Activated T-helper 1 cell treated with anti-CD3 and anti-CD28 coated beads, Interleukin-2, amount 50 U/mL, for 16 hours (primary cell): ENCODE results near the gene ABR.
A peak's percentile ranks its signal among the peaks of the same experiment; 100 is the strongest.
"Not testable (repeated sequence)": the region's sequence is repeated elsewhere in the genome, so short reads cannot be mapped to it uniquely, and the experiment has no call there.

Experiments used
- DNase-seq, 2 donors: peaks; one replicate each; pipeline ENCODE4 v3.0.0-alpha.2; 2020; ENCODE audit warnings: low read depth in 1 of 2, low spot score in 1 of 2

The ABR gene

DNA sequence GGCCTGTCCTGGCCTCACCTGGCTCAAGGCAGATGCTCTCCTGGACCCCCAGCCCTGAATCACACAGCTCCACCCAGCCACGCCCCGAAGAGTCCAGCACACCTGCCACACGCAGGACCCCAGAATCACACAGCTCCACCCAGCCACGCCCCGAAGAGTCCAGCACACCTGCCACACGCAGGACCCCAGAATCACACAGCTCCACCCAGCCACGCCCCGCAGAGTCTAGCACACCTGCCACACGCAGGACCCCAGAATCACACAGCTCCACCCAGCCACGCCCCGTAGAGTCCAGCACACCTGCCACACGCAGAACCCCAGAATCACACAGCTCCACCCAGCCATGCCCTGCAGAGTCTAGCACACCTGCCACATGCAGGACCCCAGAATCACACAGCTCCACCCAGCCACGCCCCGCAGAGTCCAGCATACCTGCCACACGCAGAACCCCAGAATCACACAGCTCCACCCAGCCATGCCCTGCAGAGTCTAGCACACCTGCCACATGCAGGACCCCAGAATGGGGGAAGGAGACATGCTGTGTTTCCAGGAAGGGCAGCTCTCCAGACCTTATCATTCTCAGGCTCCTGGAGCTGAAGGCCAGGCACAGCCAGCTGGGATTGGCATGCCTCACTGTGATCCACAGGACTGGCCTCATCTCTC is 105.7 kb downstream of the ABR start:
- DNase-seq, result not testable (repeated sequence)

DNA sequence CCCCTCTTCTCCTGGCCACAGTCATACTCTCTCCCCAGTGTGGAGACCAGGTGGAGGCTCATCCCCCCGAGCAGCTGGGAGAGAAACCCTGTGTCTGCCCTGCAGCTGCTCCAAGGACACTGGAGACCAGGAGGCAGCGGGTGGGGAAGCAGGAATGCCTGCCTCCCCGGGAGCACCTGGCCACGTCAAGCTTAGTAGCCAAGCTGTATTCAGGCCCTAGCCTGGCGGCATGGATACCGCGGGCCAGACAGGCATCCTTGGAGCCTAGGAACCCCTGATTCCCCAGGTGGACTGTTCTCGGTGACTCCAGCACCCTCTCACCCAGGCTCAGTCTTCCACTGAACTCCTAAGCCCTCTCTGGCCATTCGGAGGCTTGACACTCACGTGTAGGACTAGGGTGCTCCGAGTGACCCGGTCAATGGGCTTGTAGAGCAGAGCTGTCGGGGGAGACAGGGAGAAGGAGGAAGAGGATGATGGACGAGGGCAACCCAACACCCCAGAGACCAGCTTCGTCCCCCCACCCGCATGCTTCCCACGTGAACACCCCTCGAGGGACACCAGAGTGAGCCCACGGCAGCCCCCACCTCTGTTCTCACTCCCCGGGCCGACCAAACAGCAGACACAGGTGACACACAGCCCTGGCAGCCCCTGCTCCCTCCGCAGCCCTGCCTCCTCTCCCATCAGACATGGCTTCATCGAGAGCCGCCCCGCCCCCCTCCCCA is 106.4 kb downstream of the ABR start:
- no peak for DNase-seq

DNA sequence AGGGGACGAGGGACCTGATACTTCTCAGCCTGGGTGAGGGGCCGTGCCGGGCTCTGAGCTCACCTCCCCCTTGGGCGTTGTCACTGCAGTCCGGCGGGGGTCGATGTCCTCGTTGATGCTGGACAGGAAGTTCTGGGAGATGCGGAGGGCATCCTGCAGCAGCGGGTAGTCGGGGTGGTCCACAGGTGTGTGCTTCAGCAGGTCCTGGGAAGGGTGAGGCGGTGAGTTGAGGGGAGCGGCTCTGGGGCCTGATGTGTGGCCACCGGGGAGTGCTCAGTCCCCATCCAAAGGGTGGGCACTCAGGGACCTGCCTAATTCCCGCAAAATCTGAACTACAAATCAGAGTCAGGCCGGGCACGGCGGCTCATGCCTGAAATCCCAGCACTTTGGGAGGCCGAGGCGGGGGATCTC is 107.2 kb downstream of the ABR start:
- DNase-seq, result no peak

DNA sequence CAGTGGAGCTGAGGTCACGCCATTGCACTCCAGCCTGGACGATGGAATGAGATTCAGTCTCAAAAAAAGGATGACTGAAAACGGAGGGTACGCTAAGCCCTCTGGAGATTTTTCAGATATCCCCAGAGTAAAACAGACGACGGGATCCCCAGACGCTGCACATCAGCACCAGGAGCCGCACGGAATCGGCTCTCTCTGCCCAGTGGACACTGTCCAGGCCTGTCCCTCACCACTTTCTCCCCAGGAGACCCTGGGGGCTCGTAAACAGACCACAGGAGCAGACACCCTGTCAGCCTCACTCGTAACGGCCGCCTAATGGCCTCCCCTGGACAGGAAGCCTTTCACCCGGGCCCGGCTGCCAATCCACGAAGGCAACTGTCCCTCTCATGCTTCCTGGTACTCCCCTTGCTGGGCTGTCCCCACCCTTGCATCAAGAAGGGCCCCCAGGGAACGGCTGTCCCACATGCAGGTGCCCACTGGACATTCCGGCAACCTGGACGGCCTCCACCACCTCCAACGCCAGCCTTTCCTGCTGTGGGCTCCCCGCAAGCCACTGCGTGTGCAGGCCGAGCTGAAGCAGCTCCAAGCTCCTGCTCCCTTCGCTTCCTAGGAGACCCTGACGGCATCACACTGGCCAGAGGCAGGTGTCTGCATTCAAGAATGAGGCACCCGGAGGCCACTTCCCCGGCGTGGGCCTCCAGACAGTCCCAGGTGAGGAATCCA is 108.5 kb downstream of the ABR start:
- DNase-seq, result no peak

DNA sequence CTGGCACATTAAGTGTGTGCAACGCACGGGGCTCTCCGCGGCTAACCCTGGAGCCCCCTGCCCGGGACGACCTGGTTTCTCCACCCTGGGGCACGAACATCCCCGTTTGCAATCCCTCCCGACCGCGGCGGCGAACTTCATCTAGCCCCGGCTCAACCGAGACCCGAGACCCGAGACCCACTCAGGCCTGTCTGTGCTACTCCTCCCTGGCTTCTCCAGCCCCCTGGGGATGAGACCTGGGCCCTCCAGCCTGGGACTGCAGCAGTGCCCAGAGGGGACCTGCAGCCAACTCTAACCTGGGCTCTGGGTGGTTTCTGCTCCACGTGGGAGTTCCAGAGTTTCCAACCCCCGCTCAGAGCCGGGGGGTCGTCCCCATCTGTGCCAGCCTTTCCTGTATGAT is 109.4 kb downstream of the ABR start:
- no peak for DNase-seq

DNA sequence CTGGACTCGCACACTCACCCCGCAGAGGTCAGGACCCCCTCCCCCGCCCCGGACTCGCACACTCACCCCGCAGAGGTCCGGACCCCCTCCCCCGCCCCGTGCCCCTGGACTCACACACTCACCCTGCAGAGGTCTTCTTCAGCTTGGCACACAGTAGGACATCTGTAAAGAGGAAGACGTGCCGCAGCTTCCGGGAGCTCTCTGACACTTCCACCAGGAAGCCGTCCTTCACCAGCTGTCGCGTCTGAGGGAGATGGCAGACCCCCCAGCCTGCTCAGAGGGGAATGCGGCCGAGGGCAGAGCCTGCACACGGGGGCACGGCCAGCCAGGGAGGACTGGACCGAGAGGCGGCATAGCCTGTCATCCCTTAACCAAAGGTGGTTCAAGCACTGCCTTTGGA is 109.9 kb downstream of the ABR start:
- no peak for DNase-seq

DNA sequence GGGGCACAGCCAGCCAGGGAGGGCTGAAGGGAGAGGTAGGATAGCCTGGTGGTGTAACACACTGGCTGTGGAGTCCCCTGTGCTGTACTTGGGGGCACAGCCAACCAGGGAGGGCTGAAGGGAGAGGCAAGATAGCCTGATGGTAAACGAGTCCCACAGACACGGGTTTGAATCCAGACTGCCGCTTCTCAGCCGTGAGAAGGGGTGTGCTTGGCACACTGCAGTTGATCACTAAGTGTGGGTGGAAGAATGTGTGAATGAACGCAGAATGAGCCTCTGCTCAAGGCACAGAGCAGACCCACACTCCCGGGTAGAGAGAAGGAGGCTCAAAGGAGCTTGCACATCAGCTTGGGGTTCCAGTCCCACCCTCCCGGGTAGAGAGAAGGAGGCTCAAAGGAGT is 111.4 kb downstream of the ABR start:
- no peak for DNase-seq

DNA sequence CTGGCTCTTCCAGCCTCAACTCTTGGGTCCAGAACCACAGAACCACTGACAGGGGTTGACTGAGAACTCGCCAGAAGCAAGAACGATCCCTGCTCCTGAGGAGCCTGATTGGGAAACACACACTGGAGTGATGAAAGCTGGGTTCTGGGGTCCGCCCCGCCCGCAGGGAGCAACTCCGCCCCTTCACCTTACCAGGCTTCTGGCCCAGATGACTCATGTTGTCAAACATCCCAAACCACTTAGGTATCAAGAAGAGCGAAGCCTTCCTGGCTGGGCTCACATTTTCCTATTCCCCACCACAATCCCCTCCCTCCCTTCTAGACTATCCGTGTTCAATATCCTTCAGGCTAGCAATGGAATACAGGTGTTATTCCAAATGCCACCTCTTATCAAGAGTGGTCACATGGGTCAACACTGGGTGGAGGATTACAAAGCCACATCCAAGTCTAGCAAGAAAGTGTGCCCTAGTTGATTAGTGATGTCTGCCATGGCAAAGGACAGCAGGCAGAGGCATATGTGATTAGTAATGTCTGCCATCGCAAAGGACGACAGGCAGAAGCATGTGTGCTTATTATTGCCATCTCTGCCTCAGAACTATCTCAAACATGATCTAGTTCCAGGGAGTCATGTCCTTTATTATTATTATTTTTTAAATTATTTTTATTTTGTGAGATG is 112.4 kb downstream of the ABR start:
- no peak for DNase-seq

DNA sequence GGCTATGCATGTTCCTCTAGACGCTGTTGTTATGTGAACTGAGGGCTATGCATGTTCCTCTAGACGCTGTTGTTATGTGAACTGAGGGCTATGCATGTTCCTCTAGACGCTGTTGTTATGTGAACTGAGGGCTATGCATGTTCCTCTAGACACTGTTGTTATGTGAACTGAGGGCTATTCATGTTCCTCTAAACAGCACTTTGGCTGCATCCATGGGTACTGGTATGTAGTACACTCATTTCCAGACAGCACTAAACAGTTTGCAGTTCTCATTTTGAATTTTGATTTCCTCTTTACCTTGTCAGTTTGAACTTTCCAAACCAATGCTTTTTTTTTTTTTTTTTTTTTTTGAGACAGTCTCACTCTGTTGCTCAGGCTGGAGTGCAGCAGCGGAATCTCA is 114.4 kb downstream of the ABR start:
- DNase-seq, result not testable (repeated sequence)

DNA sequence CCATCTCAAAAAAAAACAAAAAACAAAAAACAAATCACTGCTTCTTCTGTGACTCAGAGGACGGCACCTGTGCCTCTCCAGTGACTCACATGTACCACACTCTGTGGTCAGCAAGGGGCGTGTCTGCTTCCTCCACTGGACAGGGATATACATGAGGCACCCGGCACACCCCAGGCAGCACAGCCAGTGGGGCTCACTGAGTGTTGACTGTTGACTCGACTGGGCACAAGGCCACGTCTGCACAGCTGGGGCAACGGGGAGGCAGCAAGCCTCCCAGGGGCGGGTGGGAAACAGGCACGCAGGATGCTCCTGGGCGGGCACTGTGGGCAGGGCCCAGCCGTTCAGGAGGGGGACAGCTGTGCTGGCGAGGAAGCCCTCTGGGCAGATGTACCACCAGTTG is 118.8 kb downstream of the ABR start:
- no peak for DNase-seq

DNA sequence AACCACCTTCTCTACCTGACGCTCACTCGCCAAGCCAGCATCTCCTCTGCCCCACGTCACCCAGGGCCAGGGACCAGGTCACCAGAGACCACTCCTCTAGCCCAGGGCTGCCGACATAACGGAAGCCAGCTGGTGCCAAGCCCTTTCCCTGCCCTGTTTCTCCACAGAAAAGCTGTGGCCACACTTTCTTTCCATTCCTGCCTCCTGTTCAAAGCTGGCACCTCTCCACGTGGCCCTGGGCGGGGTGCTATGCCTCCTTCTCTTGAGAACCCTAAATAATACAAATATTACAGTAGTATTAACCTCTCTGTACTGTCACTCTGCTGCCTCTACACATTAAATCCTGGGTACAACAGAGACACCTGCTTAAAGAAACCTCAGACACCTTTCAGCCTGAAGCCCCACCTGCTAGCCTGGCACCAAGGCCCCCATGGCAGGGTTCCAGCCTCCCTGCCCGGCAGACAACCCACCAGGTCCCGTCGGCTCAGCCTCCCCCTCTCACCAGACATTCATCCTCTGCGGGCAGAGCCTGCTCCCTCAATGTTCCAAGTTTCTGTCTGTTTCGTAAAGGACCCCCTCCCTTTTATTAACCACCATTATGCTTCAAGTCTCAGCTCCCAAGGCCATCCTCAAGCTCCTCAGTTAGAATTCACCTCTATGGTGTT is 120.5 kb downstream of the ABR start:
- no peak for DNase-seq

DNA sequence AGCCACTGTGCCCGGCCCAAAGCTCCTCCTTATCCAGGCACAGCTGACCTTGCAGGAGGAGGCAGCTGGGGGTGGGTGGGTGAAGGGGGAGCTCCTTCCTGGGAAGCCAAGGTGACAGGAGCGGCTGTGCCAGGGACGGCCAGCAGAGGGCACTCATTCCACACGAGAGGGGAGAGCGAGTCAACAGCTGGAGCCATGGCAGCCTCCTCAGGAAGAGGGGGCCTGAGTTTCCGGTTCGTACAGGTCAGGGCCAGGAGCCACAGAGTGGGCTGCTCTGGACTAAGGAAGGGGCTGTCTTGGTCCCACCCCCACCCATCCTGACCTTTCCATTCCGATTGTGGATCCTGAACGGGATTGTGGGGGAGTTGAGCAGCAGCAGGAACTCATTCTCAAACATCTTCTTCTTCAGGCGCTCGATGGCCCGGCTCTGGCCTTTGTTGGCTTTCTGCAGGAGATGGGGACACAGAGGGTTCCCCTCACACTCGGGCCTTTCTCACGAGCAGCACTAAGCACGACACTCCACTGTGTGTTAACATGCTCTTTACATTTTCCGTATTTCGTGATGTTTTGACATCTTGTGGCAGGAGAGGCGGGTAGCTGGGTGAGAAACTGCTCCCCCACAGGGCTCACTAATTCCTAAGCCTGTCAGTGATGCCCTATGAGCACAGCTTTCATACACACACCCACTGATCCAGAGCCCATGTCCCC is 121.2 kb downstream of the ABR start:
- DNase-seq, result peak in 1 of 2 donors; percentile 22

DNA sequence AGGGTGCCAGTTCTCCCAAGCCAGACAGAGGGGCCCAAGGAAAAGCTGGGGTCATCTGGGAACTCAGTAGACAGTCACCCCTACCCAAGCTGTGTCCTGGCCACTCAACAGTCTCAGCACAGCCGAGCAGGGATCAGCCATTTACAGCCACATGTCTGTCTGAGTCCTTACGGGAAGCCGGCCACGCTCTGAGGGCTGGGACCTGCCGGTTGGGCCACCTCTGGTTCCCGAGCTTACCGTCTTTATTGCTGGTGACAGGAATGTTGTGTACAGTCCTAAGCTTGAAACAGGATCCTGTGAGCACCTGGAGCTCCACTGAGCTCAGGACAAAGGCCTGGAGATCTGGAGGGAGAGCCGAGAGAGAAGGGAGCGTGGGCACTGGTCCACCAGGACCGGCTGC is 123.0 kb downstream of the ABR start:
- DNase-seq, result no peak

DNA sequence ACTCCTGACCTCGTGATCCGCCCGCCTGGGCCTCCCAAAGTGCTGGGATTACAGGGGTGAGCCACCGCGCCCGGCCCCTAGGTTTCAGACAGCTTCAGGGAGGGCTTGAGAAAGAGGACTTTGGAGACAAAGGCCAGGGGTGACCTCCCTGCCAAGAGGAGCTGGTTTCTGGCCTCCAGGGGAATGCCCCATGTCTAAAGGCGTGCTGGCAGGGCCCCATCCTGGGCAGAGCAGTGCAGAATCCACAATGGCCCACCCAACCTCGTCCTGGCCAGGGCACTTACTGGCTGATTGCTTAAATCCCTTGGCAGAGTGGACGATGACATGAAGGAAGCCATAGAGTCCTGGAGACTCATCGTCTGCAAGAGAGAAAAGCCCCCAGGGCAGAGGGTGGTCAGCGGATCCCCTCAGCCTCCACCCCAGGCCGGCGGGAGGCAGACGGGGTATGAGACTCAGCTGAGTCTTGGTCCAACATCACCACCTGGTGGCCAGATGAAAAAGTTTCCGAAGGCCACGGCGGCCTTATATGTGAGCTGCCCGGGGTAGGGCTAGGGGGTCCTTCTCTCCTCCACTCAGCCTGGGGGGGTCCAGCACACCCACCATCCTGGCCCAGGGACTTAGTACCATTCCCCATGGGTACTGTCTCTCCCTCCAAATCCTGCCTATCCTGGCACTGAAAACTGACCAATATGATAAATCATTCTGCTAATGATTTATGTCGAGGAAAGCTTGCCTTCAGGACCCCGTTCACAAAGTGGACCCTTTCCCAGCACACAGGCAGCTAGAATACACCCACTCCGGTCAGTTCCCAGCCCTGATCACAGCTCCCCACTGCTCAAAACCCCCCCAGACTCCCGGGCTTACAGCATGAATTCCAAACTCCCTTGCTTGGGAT is 123.8 kb downstream of the ABR start:
- DNase-seq, result peak in 1 of 2 donors; percentile 10

DNA sequence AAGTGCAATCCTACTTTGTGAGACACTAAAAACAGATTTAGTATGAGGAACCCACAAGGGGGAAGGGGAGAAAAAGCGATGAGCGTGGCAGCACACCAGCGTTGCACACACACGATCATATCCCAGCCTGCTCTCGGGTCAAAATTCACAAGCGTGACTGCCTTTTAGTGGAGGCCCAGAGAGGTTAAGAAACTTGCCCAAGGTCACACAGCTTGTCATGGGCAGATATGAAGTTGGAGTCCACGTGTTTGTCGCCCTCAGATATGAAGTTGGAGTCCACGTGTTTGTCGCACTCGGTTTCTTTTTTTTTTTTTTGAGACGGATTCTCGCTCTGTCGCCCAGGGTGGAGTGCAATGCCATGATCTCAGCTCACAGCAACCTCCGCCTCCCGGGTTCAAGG is 124.5 kb downstream of the ABR start:
- no peak for DNase-seq

DNA sequence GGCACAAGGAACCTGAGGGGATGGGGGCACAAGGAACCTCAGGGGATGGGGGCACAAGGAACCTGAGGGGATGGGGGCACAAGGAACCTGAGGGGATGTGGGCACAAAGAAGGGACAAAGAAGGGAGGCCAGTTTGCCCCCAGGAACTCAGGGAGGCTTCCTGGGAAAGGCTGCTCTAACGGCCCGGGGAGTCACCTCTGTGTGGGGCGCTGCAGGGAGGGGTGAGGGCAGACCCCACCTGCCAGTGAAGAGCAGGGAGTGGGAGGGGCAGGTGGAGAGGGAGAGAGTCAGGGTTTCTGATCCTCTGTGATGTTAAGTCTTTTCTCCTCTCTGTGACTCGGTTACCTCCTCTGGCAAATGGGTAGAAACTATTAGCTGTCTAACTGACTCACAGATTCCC is 125.1 kb downstream of the ABR start:
- no peak for DNase-seq

DNA sequence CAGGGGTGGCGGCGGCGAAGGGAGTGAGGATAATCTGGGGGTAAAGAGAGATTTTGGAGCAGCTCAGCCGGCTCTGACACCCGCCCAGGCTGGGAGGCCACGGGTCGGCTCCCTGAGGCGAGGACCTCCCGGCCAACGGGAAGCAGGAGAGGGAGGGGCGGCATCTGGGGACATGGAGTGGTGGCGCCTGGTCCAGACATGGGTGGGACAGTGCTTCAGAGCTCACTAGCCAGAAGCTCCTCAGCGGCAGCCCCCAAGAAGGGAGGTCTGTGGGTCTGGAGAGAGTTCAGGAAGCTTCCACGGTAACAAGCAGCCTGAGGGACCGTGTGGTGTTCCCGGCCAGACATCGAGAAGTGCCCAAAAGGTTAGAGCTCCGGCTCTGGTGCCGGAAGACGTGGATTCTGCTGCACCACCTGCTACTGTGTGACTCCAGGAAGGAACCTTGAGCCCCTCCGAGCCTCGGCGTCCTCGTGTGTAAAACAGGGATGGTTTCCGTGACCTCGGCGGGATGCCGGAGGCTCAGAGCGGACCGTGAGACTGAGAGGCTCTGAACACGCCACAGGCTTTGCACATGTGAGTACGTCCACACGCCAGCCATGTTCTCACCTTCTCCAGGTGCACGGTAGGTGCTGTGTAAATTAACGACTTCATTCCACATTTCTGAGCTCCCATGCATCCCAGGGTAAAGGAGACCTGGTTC is 126.0 kb downstream of the ABR start:
- no peak for DNase-seq

DNA sequence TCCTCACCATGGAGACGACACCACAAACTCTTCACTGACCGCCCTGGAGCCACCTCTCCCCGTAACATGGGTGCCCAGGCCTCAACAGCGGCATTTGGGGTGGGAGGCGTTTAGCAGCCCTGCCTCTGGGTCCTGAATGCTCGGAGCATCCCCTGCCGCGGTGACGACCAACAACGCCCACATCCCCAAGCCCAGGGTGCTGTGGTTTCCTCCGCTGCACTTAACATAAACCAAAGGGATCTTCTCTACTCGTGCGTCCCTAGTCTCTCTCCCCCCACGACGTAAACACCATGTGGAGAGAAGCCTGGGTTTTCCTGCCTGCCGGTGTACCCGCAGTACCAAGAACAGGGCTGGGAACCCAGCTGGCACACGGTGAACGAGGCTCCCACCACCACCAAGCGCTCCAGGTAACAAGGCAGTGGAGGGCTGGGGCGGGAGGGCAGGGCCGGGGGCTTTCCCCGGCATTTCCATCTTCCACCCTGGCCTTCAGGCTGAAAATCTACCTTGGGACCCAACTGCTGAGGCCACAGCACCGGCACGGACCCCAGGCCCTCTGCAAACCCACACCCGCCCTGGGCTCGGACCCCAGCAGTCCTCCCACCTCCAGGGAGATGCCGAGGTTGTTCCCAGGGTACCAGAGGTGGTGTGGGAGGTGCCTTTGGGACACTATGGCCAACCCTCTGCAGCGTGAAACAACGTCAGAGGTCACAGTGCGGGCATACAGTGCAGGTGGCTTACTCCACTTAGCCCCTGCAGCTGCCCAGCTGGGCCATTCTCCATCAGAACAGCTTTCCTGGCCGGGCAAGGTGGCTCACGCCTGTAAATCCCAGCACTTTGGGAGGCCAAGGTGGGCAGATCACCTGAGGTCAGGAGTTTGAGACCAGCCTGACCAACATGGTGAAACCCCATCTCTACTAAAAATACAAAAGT is 128.5 kb downstream of the ABR start:
- no peak for DNase-seq
